ENCODE measurements around the gene TRIM38.
"Not testable (repeated sequence)": the region's sequence is repeated elsewhere in the genome, so short reads cannot be mapped to it uniquely, and the experiment has no call there.

The TRIM38 gene

GRCh38 chr6:25944688-25945574, 17.7 kb upstream of the TRIM38 start:
- no peak for DNase-seq
- Histone ChIP-seq H3K27ac (no peak overlapping the region), H3K36me3 (no peaks in the 10 kb centered on the region), H3K4me3 (no peak overlapping the region), H3K9me3 (no peaks in the 10 kb centered on the region), H3K27me3 (no peaks in the 10 kb centered on the region), H3K4me1 (no peaks in the 10 kb centered on the region)
- intact Hi-C loops (cut with DNase I; ENCODE audit: low total_unique reads), result no loop called here
- TF ChIP-seq CTCF (IDR thresholded peaks at IDR 0.05), result no peak

- not testable (repeated sequence) for H3K27me3 ChIP-seq
These were observed 16.9 kb upstream of the TRIM38 start for GRCh38 chr6:25945738-25946137.

GRCh38 chr6:25946631-25947030, 16.0 kb upstream of the TRIM38 start:
- intact Hi-C loops (cut with DNase I; ENCODE audit: low total_unique reads), result no loop called here
- Histone ChIP-seq H3K4me3 (no peak overlapping the region), H3K27me3 (no peaks in the 10 kb centered on the region), H3K4me1 (no peaks in the 10 kb centered on the region), H3K27ac (no peak overlapping the region), H3K9me3 (no peaks in the 10 kb centered on the region), H3K36me3 (no peaks in the 10 kb centered on the region)
- DNase-seq, result no peak
- no peak for TF ChIP-seq CTCF (IDR thresholded peaks at IDR 0.05)

More at GRCh38 chr6:25945738-25946137, 16.9 kb upstream of the TRIM38 start:
- H3K4me1 ChIP-seq; H3K4me3 ChIP-seq; H3K36me3 ChIP-seq; H3K27ac ChIP-seq; intact Hi-C loops (cut with DNase I; ENCODE audit: low total_unique reads); H3K9me3 ChIP-seq; DNase-seq: not testable (repeated sequence)

- intact Hi-C loops (cut with DNase I; ENCODE audit: low total_unique reads); H3K4me3 ChIP-seq; H3K4me1 ChIP-seq; H3K27ac ChIP-seq; H3K9me3 ChIP-seq; DNase-seq; H3K27me3 ChIP-seq; H3K36me3 ChIP-seq: not testable (repeated sequence)
These were observed 15.1 kb upstream of the TRIM38 start for GRCh38 chr6:25947492-25947891.

GRCh38 chr6:25949695-25950094, 12.9 kb upstream of the TRIM38 start:
- intact Hi-C loops (cut with DNase I; ENCODE audit: low total_unique reads), result no loop called here
- H3K27me3 ChIP-seq, result no peaks in the 10 kb centered on the region
- no peaks in the 10 kb centered on the region for H3K36me3 ChIP-seq
- no peak for DNase-seq
- H3K4me1 ChIP-seq, result no peaks in the 10 kb centered on the region
- no peak overlapping the region for H3K27ac ChIP-seq
- H3K9me3 ChIP-seq, result no peaks in the 10 kb centered on the region
- TF ChIP-seq CTCF (IDR thresholded peaks at IDR 0.05), result no peak
- H3K4me3 ChIP-seq, result no peak overlapping the region

GRCh38 chr6:25950297-25950696, 12.3 kb upstream of the TRIM38 start:
- H3K27me3 ChIP-seq, result no peaks in the 10 kb centered on the region
- no peak overlapping the region for H3K4me3 ChIP-seq
- no peak for DNase-seq
- intact Hi-C loops (cut with DNase I; ENCODE audit: low total_unique reads), result no loop called here
- no peak for TF ChIP-seq CTCF (IDR thresholded peaks at IDR 0.05)
- no peaks in the 10 kb centered on the region for H3K4me1 ChIP-seq
- H3K27ac ChIP-seq, result no peak overlapping the region
- H3K36me3 ChIP-seq, result no peaks in the 10 kb centered on the region
- no peaks in the 10 kb centered on the region for H3K9me3 ChIP-seq
